ES-I3 (cell line): ENCODE results near the gene MEGF9.

Experiments used
- H3K36me3 ChIP-seq: 2 replicates; pipeline ENCODE4 v1.6.1; 2013; ENCODE audit warnings: mild to moderate bottlenecking, low read length, control low read depth, moderate library complexity; ENCODE audit not compliant: insufficient read depth
- H3K4me1 ChIP-seq: 2 replicates; pipeline ENCODE4 v1.6.1; 2013; ENCODE audit warnings: mild to moderate bottlenecking, control low read depth, low read length; ENCODE audit not compliant: insufficient read depth
- H3K9ac ChIP-seq: 2 replicates; pipeline ENCODE4 v1.6.1; 2013; ENCODE audit warnings: low read depth, mild to moderate bottlenecking, low read length, moderate library complexity
- H3K9me3 ChIP-seq: 2 replicates; pipeline ENCODE4 v1.6.1; 2013; ENCODE audit warnings: mild to moderate bottlenecking, low read length, moderate library complexity; ENCODE audit not compliant: control insufficient read depth, insufficient read depth

Gene MEGF9

DNA sequence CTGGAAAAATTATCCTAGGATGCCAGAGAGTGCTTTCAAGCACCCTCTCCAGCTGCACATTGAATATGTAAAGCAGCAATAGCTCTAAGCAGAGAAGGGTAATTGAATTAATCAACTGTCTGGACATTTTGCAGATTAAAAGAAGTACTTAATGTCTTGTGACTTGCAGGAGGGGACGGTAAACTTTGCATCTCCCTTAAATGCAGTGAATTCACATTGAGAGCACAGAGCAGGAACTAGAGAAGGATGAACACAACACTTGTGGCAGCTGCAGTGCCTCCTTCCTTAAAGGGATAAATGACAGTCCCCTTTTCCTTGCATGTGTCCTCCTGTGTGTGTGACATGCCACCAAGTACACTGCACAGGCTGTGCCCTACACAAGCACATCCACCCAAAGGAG, 126.9 kb downstream of the MEGF9 start:
- Histone ChIP-seq H3K36me3 (no peaks in the 10 kb centered on the region), H3K4me1 (no peaks in the 10 kb centered on the region), H3K9ac (no peak overlapping the region), H3K9me3 (no peaks in the 10 kb centered on the region)

DNA sequence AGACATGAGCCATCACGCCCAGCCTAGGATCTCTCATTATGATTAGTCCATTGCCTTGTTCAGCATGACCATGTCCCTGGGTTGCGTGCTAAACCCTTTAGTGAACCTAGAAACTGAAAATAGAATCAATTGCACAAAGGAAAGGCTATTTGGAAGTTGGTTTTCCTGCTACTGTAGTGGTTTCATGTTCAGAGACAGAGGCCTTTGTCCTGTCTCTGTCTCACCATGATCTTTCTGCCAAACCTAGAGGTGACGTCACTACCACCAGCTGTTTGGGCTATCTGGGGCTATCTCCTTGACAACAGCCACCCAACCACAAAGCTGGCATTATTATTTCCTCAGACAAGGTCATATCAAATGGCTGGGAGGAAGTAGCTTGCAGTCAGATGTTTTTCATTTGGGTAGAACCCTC, 130.3 kb downstream of the MEGF9 start:
- Histone ChIP-seq H3K36me3 (no peaks in the 10 kb centered on the region), H3K9ac (no peak overlapping the region), H3K4me1 (peaks cover 3% of the 10 kb centered on the region; the same call in 1 of the 2 replicates), H3K9me3 (no peaks in the 10 kb centered on the region)

DNA sequence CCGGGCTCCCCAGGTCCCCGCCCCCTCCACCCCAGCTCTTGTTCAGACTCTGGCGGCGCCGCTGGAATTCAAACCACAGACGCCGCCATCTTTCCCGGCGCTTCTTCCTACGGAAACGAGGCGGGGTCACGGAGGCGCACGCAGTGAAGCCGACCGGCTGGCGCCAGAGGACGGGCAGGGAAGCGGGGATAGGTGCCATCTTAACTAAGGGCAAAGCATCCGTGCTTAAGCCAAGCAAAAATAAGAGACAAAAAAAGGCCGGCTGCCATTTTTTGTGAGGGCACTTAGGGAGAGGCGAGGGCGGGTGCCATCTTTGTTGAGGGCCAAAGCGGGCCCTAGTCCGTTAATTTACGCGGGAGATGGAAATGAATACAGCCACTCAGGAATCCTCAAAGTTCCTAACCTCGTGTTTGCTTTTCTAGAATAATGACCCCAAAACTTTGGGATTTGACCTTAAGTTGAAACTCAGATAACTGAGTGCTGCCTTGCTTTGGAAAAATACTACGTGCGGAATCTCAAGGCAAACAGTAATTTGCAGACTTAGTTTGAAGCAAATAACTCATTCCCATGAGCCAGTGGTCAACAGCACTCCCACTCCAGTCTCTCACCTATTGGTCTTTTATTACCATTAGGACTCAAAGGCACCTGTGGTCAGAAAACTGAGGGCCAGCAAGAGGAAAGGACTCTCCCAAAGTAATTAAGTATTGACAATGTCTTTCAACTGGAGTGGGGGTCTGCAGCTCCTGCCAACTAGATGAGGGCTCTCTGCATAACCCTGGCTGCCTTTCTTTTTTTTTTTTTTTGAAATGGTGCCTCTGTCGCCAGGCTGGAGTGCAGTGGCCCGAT, 134.0 kb downstream of the MEGF9 start, which contains the start of gene CDK5RAP2:
TSS of gene CDK5RAP2 (minus strand) at position 117 of the 846 bp plus-strand sequence. CDS start 189 bp downstream, outside the sequence.
- Histone ChIP-seq H3K9ac (peak within 1 kb of the TSS; percentile 96), H3K4me1 (peaks cover 6% of the 10 kb centered on the region; the same call in 1 of the 2 replicates), H3K9me3 (no peaks in the 10 kb centered on the region), H3K36me3 (no peaks in the 10 kb centered on the region)

DNA sequence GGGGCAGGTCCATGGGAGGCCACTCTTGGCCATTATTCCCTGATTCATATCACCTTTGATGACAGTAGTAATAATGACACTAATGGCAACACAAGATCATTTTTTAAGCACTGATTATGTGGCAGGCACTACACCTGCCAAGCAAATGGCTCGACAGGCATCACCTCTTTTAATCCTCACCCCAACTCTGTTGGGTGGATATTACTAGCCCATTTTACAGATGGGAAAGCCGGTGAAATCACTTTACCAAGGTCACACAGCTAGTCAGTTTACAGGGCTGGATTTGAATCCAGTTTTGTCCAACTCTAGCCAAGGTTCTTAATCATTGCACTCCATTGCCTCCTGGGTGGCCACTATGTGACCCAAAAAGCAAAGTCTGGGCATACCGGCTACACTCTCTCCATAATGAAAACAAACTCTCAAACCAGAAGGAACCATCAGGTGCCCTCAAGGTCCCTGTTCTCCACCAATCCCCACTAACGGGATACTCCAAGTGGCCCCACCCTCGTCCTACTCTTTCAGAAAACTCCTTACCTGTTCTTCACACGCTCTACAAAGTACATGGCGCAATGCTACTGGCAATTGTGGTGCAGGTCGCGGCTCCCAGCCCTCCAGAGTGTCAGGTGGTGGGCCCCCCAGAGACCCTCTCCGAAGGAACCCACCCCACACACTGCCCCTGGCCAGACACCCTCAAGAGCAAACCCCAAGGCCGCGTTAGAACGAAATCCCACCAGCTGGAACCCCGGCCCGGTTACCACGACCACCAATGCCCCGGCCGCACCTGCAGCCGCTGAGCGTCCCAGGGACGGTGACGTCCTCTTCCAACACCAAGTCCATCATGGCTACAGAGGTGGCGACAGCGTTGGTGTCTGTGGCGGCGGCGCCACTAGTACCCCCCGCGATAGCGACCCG, 134.9 kb downstream of the MEGF9 start:
- H3K36me3 ChIP-seq: no peaks in the 10 kb centered on the region
- H3K4me1 ChIP-seq: peaks cover 6% of the 10 kb centered on the region; the same call in 1 of the 2 replicates
- peak overlapping the region; percentile 96 for H3K9ac ChIP-seq
- no peaks in the 10 kb centered on the region for H3K9me3 ChIP-seq

DNA sequence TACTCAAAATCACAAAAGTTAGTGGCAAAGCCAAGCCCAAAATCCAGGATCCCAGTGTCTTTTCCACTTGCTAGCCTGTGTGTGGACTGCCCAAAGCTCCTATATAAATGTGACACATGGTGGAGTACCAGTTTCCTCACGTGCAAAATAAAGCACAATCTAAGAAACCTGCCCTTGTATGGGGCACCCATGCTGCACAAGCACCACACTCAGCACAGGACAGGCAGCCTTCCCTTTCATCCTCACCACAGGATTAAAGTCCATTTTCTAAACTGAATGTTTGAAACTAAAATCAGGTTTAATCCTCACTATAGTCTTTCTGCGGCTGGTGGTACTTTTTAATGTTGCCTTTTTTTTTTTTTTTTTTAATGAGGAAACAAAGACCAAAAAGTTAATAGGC, 139.8 kb downstream of the MEGF9 start:
- Histone ChIP-seq H3K36me3 (peaks cover 7% of the 10 kb centered on the region; the same call in 1 of the 2 replicates), H3K9ac (no peak overlapping the region), H3K9me3 (no peaks in the 10 kb centered on the region), H3K4me1 (peaks cover 6% of the 10 kb centered on the region; the same call in 1 of the 2 replicates)

DNA sequence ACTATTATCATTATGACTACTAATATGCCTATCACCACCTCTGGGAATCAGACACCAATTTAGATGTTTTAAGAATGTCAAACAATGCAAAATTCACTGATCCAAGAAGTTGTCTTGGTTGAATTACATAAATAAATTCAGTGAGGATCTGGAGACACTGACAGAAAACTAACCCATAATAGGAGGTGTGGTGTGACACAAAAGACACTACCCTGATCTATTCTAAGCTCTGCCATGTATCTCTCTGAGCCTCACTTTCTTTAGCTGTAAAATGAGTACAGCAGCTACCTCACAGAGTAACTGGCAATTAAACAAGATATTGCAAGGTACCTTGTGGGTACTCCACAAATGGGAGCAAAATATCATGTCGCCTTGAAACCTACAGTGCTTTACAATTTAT, 141.8 kb downstream of the MEGF9 start:
- peaks cover 21% of the 10 kb centered on the region for H3K36me3 ChIP-seq

DNA sequence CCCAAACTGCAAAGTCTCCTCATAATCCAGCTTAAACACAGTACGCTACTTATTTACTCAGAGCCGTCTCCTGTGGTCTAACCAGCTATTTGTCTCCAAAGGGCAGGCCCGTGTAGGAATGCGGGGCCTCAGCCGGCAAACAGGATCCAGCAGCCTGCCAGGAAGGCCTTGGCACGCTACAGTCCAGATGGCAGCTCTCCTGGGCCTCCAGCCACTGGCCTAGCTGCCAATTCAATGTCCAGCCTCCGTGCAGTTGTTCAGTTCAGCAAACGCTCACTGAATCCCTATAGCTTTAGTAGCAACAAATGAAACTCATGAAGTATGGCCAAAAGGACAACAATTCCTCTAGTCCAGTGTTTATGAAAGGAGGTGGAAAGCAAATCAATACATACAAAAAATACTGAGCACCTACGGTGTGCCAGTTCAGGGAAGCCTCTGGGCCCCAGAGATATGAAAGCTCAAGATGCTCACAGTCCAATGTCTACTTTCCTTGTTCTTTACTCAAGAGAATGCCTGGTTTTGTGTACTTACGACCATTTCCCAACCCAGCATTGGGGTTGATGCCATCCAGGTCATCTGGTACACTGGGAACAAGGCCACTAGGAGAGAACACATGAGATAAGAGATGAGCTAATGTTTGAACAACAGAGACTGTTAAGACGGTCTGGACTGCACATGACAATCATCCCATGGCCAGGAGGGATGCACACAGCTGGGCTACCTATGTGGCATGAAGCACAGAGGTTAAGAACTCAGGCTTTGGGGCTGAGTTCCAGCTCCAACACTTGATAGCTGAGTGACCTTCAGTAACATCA, 142.6 kb downstream of the MEGF9 start:
- Histone ChIP-seq H3K4me1 (no peaks in the 10 kb centered on the region), H3K36me3 (peaks cover 21% of the 10 kb centered on the region), H3K9me3 (no peaks in the 10 kb centered on the region), H3K9ac (no peak overlapping the region)

More for the DNA sequence above, 141.8 kb downstream of the MEGF9 start:
- no peaks in the 10 kb centered on the region for H3K4me1 ChIP-seq
- H3K9ac ChIP-seq: no peak overlapping the region
- H3K9me3 ChIP-seq: no peaks in the 10 kb centered on the region

DNA sequence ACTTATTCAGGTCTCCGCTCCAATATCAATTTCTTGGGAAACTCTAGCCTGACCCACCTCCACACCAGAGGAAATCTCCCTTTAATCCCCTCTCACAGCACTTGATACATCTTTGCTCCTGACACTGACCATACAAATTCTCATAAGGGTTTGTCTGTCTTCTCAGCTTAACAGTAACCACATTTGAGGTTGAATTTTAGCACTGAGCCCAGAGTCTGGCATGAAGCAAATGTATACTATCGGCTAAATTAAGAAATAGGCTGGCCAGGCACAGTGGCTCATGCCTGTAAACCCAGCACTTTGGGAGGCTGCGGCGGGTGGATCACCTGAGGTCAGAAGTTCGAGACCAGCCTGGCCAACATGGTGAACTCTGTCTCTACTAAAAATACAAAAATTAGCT, 144.0 kb downstream of the MEGF9 start:
- Histone ChIP-seq H3K9ac (no peak overlapping the region), H3K9me3 (no peaks in the 10 kb centered on the region), H3K36me3 (peaks cover 21% of the 10 kb centered on the region), H3K4me1 (no peaks in the 10 kb centered on the region)

DNA sequence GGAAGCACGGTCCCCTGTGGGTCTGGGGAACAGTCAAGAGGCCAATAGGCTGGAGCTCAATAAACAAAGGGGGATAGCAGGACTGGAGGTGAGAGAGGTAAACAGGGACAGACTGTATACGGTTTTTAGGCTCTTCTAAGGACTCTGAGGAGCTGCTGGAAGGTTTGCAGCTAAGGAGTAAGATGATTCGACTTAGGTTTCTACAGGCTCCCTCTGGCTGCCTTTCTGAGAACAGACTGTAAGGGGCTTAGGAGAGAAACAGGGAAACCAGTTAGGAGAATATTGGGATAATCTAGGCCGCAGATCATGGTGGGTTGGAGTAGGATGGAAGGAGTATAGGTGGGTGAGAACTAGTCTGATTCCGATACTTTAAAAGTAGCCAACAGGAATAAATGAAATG, 144.7 kb downstream of the MEGF9 start:
- Histone ChIP-seq H3K9ac (no peak overlapping the region), H3K36me3 (peaks cover 21% of the 10 kb centered on the region), H3K9me3 (no peaks in the 10 kb centered on the region), H3K4me1 (no peaks in the 10 kb centered on the region)

DNA sequence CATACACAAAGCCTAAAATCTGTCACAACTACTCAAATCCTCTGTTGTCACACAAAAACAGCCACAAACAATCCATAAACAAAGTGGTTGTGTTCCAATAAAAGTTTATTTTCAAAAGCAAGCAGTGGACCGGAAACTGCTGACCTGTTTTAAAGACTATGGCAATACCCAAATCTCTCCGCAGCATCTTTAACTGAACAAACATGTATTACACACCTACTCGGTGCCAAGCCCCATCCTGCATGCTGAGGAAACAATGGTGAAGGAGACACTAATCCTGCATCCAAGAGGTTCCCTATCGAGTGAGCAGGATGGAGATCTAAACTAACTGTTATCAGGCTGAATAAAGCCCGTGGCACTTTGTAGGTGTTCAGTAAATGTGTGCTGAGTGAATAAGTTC, 145.5 kb downstream of the MEGF9 start:
- Histone ChIP-seq H3K9ac (no peak overlapping the region), H3K9me3 (no peaks in the 10 kb centered on the region), H3K4me1 (no peaks in the 10 kb centered on the region), H3K36me3 (peaks cover 21% of the 10 kb centered on the region)

DNA sequence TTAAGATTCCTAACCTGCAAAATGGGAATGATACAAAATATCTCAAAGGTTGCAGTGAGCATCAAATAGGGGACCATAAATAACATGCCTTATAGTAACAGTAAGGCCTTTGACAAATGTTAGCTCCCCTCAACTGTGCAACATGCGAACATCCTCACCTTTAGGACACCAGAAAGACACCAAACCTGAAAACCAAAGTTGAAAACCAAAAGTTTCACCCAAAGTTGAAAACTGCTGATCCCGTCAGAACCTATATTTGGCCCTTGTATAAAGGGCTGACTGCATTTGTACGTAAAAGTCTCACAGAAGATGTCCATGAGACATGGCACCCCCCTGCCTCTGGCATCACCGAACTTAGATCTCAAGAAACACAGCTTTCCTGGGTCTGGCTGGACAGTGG, 146.4 kb downstream of the MEGF9 start:
- Histone ChIP-seq H3K4me1 (no peaks in the 10 kb centered on the region), H3K9me3 (no peaks in the 10 kb centered on the region), H3K9ac (no peak overlapping the region), H3K36me3 (peaks cover 21% of the 10 kb centered on the region)

DNA sequence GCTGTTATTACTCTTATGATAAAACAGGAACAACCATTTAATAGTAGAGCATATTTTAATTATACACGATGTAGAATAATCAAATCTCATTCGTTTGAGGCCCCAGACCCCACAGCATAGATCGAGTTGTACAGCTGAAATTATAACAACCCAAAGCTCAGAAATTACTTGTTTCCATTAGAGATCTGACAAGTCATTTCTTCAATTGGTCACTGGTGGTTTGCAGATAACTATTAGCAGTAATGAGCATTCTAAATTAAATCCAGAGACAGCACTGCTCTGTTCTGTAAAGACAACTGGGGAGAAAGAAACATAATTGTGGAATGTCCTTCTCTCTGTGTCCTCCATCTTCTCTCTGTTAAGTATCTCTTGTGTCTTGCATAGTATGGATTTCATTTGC, 147.2 kb downstream of the MEGF9 start:
- Histone ChIP-seq H3K36me3 (peaks cover 21% of the 10 kb centered on the region), H3K9ac (no peak overlapping the region), H3K9me3 (no peaks in the 10 kb centered on the region), H3K4me1 (no peaks in the 10 kb centered on the region)

DNA sequence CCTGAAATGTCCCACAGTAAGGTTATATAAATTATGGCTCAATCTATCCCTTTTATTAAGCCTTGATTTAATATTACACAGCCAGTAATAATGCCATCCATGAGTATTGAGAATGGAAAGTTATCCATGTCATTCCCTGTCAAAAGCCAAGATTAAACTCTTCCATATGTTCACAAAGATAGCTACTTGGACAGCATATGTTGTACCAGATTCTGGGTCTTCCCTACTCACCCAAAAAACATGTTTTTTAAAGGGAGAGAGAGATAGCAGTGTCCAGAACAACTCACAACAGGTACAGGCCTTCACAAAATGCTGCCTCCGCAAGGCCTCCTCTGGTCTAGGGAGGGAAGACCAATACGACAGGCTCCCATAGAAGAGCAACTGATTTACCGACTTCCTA, 149.7 kb downstream of the MEGF9 start:
- H3K4me1 ChIP-seq: no peaks in the 10 kb centered on the region
- H3K36me3 ChIP-seq: peaks cover 15% of the 10 kb centered on the region
- H3K9ac ChIP-seq: no peak overlapping the region
- H3K9me3 ChIP-seq: no peaks in the 10 kb centered on the region
